GM23338 (cell line): ENCODE results near the gene KISS1.
"Not testable (repeated sequence)": the region's sequence is repeated elsewhere in the genome, so short reads cannot be mapped to it uniquely, and the experiment has no call there.

Experiments used
- CTCF ChIP-seq, 2 experiments: fragments of 200-600 bp in 1 of 2; sonication (generic) in 1 of 2; conservative IDR thresholded peaks; 2 replicates each; pipeline versions ENCODE4 v1.5.1 to v1.6.1; 2016 to 2017; ENCODE audit warnings: antibody characterized with exemption in 2 of 2, low read depth in 2 of 2, mild to moderate bottlenecking in 2 of 2, moderate library complexity in 1 of 2
- EZH2phosphoT487 ChIP-seq: fragments of 200-600 bp; sonication (generic); IDR thresholded peaks from one replicate; pipeline ENCODE4 v1.8.1; 2018; ENCODE audit warnings: antibody characterized with exemption; ENCODE audit not compliant: unreplicated experiment
- JUNB ChIP-seq: IDR thresholded peaks from one replicate; pipeline ENCODE4 v1.6.1; 2016; ENCODE audit warnings: antibody characterized with exemption; ENCODE audit not compliant: unreplicated experiment
- ZNF331 ChIP-seq: fragments of 250-450 bp; sonication (Bioruptor Pico); IDR thresholded peaks from 2 replicates; pipeline ENCODE4 v1.5.0; 2020; ENCODE audit warnings: low read depth, mild to moderate bottlenecking, moderate library complexity

- TF ChIP-seq CTCF (conservative IDR thresholded peaks at IDR 0.05; ENCODE audit: low read depth in 2 of 2); ZNF331 (CRISPR knock-in tag); EZH2phosphoT487; JUNB: not testable (repeated sequence)
These were observed 42.2 kb upstream of the KISS1 start for GRCh38 chr1:204238520-204238919.
